AG09319 (cell line): ENCODE data around the gene HTT.
"Not testable (repeated sequence)": the region's sequence is repeated elsewhere in the genome, so short reads cannot be mapped to it uniquely, and the experiment has no call there.

ENCODE experiments used
- DNase-seq: peaks from one replicate; pipeline ENCODE4 v3.0.0-alpha.2; 2010; ENCODE audit warnings: low read depth; ENCODE audit errors: extremely low read depth
- TF ChIP-seq, protein P1 (sequence below): IDR thresholded peaks from 2 replicates; pipeline ENCODE4 v1.5.1; 2011; ENCODE audit warnings: low read depth, mild to moderate bottlenecking, inconsistent platforms, low read length, moderate library complexity

Gene HTT

DNA sequence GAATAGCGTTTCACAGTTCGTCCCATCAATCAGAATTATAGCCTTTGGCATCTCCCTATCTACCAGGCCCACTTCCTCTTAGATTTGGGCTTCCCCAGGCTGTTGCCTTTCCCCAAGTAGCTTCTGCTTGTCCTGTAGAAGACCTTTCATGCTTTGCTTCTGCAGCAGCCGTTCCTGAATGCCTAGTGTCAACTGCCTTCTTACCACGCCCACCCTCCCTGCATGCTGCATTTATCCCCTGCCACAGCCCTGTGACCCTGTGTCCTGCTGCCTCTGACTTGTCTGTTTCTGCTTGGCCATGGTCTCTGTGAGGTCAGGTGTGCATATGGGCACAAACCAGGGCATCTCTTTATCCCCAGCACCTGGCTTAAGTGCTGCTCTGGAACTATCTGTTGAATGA lies 56.3 kb downstream of the HTT start:
- TF ChIP-seq, protein P1, sequence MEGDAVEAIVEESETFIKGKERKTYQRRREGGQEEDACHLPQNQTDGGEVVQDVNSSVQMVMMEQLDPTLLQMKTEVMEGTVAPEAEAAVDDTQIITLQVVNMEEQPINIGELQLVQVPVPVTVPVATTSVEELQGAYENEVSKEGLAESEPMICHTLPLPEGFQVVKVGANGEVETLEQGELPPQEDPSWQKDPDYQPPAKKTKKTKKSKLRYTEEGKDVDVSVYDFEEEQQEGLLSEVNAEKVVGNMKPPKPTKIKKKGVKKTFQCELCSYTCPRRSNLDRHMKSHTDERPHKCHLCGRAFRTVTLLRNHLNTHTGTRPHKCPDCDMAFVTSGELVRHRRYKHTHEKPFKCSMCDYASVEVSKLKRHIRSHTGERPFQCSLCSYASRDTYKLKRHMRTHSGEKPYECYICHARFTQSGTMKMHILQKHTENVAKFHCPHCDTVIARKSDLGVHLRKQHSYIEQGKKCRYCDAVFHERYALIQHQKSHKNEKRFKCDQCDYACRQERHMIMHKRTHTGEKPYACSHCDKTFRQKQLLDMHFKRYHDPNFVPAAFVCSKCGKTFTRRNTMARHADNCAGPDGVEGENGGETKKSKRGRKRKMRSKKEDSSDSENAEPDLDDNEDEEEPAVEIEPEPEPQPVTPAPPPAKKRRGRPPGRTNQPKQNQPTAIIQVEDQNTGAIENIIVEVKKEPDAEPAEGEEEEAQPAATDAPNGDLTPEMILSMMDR, result no peak
- DNase-seq, result no peak

DNA sequence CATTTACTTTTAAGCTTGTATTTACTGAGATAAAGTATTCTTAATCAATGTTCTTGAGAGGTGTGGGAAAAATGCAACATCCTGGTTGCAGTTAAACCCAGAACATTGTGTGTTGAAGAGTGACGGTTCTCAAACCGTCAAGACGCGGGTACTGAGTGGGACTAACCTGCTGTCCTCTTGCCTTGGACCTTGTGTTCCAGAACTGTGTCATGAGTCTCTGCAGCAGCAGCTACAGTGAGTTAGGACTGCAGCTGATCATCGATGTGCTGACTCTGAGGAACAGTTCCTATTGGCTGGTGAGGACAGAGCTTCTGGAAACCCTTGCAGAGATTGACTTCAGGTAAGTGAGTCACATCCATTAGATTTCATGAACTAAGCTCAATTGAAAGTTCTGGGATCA lies 59.7 kb downstream of the HTT start:
- TF ChIP-seq, protein P1, result no peak
- DNase-seq, result no peak

DNA sequence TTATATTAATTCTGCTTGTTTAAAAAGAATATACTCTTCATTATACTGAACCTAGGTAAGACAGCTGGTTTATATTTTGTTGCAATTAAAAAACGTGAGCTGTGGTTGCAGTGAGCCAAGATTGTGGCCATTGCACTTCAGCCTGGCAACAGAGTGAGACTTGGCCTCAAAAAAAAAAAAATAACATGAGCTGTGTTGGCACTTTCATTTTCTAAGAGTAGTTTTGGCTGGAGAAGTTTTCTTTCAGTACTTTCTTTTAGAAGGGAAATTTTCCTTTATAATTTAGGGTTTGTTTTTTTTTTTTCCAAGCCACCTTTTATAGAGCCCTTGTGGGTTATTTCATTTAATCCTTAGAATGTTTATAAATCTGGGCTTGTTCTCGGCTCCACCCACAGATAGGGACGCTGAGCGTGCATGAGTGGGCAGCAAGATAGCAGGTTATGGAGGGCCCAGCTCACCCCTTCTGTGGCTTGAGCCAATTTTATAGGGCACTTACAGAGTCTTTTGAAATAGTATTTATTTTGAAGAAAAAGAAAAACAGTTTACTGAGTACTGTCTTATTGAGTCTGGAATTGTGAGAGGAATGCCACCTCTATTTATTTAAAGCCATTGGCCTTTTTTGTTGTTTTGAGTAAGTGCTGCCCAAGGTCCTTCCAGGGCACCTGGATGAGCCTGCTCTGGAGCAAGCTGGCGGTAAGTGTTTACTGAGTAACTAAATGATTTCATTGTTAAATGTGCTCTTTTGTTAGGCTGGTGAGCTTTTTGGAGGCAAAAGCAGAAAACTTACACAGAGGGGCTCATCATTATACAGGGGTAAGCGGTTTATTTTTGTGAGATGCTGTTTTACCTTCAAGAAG lies 60.9 kb downstream of the HTT start:
- no peak for DNase-seq
- TF ChIP-seq, protein P1, result no peak

DNA sequence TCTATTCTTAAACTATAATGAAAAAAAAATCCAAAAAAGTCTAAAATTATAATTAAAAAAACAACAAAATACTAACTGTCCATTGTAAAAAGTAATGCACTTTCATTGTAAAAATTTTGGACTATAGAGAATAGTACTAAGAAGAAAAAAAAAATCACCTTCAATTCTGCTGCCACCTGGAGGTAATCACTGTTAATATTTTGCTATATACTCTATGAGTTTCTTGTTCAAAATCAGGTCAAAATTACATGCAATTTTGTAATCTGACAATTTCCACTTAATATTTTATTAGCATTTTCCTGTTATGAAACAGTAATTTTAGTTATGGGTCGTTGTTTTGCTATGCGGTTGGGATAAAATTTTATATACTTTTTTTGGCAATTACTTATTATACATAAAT lies 62.0 kb downstream of the HTT start:
- no peak for DNase-seq
- TF ChIP-seq, protein P1, result peak; percentile 22

DNA sequence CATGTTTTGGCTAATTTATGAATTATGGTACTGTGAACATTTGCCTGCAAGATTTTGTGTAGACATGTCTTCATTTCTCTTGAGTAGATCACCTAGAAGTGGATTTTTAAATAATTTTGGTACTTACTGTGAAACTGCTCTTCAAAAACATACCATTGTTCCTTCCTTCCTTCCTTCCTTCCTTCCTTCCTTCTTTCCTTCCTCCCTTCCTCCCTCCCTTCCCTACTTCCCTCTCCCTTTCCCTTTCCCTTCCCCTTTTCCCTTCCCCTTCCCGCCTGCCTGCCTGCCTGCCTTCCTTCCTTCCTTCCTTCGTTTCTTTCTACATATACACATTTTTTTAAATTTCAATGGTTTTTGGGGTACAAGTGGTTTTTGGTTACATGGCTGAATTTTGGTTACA lies 63.4 kb downstream of the HTT start:
- TF ChIP-seq, protein P1, result no peak
- DNase-seq, result no peak

DNA sequence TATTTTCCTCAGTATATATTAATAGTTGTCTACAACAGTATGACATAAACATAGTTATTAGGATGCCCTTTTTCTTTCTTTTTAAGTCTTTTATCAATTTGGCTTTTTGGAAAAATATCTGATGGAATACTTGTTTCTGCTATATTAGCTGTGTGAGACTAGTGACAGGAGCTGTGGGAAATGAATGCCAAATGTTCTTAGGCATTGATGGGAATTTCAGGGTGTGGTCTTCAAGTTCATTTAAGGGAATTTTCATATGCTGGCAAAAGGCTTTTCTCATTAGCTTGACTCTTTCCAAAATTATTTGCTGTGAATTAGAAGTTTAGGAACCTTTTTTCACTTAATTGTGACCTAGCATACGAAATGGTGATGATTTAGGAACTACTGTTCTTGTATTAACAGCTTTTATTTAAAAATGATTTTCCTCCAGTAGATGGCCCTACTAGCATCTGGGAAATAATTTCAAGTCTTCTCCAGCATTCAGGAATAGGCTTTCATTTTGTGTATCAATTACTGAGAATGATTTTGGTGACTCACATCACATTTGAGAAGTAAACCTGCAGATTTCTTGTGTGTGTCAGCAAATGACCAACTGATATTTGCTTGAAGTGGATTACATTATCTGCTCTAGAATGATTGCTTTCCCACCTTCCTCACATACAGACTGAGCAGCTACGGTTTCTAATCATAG lies 70.9 kb downstream of the HTT start:
- TF ChIP-seq, protein P1, result peak; percentile 39
- no peak for DNase-seq

DNA sequence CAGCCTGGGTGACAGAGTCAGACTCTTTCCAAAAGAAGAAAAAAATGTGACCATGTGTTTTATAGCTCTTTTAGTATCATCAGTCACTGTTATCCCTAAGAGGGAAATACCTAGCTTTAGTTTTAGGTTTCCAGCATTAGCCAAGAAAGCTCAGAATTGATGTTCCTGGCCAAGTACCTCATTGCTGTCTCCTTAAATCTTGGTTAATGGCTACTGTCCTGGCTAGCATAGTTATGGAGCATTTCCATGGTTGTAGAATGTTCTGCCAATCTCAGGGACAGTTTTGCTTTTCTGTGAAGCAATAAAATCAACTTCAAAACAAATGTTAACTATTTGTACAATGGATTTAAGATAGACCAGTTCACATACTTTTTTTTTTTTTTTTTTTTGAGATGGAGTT lies 74.4 kb downstream of the HTT start:
- TF ChIP-seq, protein P1, result no peak
- no peak for DNase-seq

DNA sequence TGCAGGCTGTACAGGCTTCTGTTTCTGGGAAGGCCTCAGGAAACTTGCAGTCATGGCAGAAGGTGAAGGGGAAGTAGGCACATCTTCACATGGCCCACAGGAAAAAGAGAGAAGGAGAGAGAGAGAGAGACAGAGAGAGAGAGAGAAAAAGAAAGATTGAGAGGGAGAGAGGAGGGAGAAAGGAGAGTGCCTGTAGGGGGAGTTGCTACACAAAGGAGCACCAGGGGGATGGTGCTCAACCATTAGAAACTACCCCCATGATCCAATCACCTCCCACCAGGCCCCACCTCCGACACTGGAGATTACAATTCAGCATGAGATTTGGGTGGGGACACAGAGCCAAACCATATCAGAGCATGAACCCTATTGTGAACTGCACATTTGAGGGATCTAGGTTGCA lies 76.8 kb downstream of the HTT start:
- DNase-seq, result not testable (repeated sequence)
